ENCODE data around the gene BRPF3. TPM values are rescaled to one million over a fixed set of nuclear protein-coding genes. Genes with fewer than 3 reads are reported as not detected.

BRPF3 gene
- total and polyA plus RNA-seq, 2 donors (not counting 3 experiments of a cell fraction or from before 2014, with no cell fraction given): 30.5 to 35.7 TPM

DNA sequence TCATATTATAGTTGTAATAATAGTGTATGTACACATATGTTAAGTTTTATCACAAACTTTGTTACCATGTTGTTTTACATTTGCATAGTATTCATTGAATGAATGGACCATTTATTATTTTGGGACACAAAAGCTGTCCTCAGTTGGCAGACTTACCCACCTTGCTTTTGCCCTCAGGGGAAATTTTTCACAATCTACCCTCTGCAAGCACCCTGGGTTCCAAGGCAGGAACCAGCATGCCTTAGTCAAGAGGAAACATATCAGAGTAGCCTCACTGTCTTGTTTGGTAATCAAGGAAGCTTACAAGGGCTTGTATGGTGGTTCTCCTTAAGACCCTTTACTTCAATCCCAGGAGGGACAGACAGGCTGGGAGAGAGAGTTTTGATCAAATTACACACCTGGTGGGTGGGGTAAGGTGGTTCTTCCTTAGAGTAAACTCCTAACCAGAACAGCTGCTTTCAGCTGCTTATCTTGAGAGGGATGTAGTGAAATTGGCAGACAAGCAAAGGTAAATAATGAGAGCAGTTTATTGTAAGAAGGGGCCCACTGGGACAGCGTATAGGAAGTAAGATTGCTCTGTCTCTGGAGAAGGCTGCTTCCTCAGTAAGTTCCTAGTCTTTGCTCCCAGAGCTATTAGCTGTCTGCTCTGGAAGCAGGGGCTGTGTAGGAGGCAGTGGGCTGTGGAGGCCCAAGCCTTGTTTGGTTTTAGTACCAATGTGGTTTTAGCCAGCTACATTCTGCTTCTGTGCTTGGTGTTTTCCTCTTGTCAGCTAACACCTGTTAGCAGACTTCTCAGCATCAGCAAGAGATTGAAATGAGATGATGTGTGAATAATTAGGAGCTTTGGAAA, 31.1 kb downstream of the BRPF3 start:
- H3K4me3 ChIP-seq (replicated peaks in 1 of 3; ENCODE audit: insufficient read depth in 1 of 3, low read depth in 1 of 3, low read length in 3 of 3): no peak overlapping the region
- H3K27ac ChIP-seq (ENCODE audit: insufficient read depth, low read depth, low read length): no peak overlapping the region
- no peak overlapping the region for H3K4me2 ChIP-seq (ENCODE audit: insufficient read depth, low read length)
- no peaks in the 10 kb centered on the region for H3K9me1 ChIP-seq (replicated peaks; ENCODE audit: control insufficient read depth, extremely low read depth, insufficient read depth, low read length)
- FAIRE-seq (no peak), DNase-seq (ENCODE audit: low read depth, low spot score) (peak; percentile 21)
- no peak overlapping the region for H3K9ac ChIP-seq (replicated peaks; ENCODE audit: extremely low read depth, insufficient read depth, low read length)
- no peaks in the 10 kb centered on the region for H3K9me3 ChIP-seq (replicated peaks; ENCODE audit: control insufficient read depth, insufficient read depth, low read length)
- ChIA-PET POLR2A (no interaction called here), CTCF (interaction anchor here (0.7 to 5.2 kb wide), 3 partner anchors 11 to 113 kb away, joined by 3 to 21 read pairs (median 4); no protein-coding TSS in a partner anchor)
- TF ChIP-seq POLR2A (IDR thresholded peaks at IDR 0.05; ENCODE audit: low read depth, low read length) (no peak), EZH2 (IDR thresholded peaks at IDR 0.05; ENCODE audit: borderline replicate concordance, low read depth, low read length, severe bottlenecking) (no peak), JUN (IDR thresholded peaks at IDR 0.05; ENCODE audit: borderline replicate concordance, insufficient read depth, insufficient read length, low read depth) (no peak), FOS (IDR thresholded peaks at IDR 0.05; ENCODE audit: borderline replicate concordance, insufficient read depth, low read length) (no peak), GATA2 (IDR thresholded peaks at IDR 0.05; ENCODE audit: insufficient read depth, insufficient read length, low read depth, low read length) (no peak), MYC (IDR thresholded peaks at IDR 0.05; ENCODE audit: low read depth, low read length) (no peak), POLR2AphosphoS5 (IDR thresholded peaks at IDR 0.05; ENCODE audit: insufficient read depth, low read depth, low read length) (no peak)
- TF ChIP-seq, protein P1, sequence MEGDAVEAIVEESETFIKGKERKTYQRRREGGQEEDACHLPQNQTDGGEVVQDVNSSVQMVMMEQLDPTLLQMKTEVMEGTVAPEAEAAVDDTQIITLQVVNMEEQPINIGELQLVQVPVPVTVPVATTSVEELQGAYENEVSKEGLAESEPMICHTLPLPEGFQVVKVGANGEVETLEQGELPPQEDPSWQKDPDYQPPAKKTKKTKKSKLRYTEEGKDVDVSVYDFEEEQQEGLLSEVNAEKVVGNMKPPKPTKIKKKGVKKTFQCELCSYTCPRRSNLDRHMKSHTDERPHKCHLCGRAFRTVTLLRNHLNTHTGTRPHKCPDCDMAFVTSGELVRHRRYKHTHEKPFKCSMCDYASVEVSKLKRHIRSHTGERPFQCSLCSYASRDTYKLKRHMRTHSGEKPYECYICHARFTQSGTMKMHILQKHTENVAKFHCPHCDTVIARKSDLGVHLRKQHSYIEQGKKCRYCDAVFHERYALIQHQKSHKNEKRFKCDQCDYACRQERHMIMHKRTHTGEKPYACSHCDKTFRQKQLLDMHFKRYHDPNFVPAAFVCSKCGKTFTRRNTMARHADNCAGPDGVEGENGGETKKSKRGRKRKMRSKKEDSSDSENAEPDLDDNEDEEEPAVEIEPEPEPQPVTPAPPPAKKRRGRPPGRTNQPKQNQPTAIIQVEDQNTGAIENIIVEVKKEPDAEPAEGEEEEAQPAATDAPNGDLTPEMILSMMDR (IDR thresholded peaks at IDR 0.05; ENCODE audit: extremely low read depth in 1 of 2, insufficient read depth in 1 of 2, low read depth in 1 of 2, low read length in 2 of 2): no peak
- TF ChIP-seq, protein P2, sequence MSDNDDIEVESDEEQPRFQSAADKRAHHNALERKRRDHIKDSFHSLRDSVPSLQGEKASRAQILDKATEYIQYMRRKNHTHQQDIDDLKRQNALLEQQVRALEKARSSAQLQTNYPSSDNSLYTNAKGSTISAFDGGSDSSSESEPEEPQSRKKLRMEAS (IDR thresholded peaks at IDR 0.05; ENCODE audit: insufficient read depth, insufficient read length): no peak
- no peaks in the 10 kb centered on the region for H3K27me3 ChIP-seq (ENCODE audit: control insufficient read depth in 2 of 2, insufficient read depth in 2 of 2, low read length in 2 of 2)
- H2AFZ ChIP-seq (ENCODE audit: low read depth, low read length): no peak overlapping the region
- peaks cover 3% of the 10 kb centered on the region for H3K79me2 ChIP-seq (ENCODE audit: control insufficient read depth, insufficient read depth, low read length)
- dilution Hi-C loops (cut with MboI; ENCODE audit: extremely low pct_ligation_motif_present, low sequenced_read_pairs): no loop called here
- no TSS peak for BruUV-seq (replicated peaks)
- H3K36me3 ChIP-seq (ENCODE audit: control insufficient read depth in 2 of 2, extremely low read depth in 1 of 2, insufficient read depth in 2 of 2, low read length in 2 of 2): peaks cover 39 to 47% of the 10 kb centered on the region in 2 experiments
- H3K4me1 ChIP-seq (ENCODE audit: control insufficient read depth, extremely low read depth, insufficient read depth, low read length): peaks cover 16% of the 10 kb centered on the region
- intact Hi-C loops (cut with micrococcal nuclease): no loop called here
- H4K20me1 ChIP-seq (replicated peaks; ENCODE audit: control insufficient read depth, extremely low read depth, insufficient read depth, low read length): peaks cover 3% of the 10 kb centered on the region

Measured in endothelial cell of umbilical vein (primary cell).